Breast epithelium (tissue), 4 donors: ENCODE data around the gene PBOV1. TPM values are rescaled to one million over a fixed set of nuclear protein-coding genes. Genes with fewer than 3 reads are reported as not detected.

Source experiments
- DNase-seq, 2 donors: peaks; one replicate each; pipeline ENCODE4 v3.0.0-alpha.2; 2019; ENCODE audit warnings: low spot score in 2 of 2
- H3K27ac ChIP-seq, 2 donors: fragments of 200-600 bp; sonication (generic) in 1 of 2; one replicate each; pipeline ENCODE4 v1.5.1; 2016 to 2019; ENCODE audit warnings: mild to moderate bottlenecking in 1 of 2
- H3K27me3 ChIP-seq, 2 donors: fragments of 200-600 bp; sonication (generic) in 1 of 2; one replicate each; pipeline versions ENCODE4 v1.5.1 to v1.6.0; 2017 to 2019; ENCODE audit warnings: control low read depth in 1 of 2, mild to moderate bottlenecking in 1 of 2
- H3K36me3 ChIP-seq: fragments of 200-600 bp; one replicate; pipeline ENCODE4 v1.5.1; 2019
- H3K4me1 ChIP-seq, 2 donors: fragments of 200-600 bp; sonication (generic); one replicate each; pipeline ENCODE4 v1.5.1; 2016 to 2019; ENCODE audit warnings: control low read depth in 1 of 2
- H3K4me3 ChIP-seq, 3 donors: fragments of 200-600 bp; sonication (generic); 1 replicate in 2 of 3; 2 replicates in 1 of 3; pipeline ENCODE4 v1.5.1; 2016 to 2019; ENCODE audit warnings: mild to moderate bottlenecking in 3 of 3, moderate library complexity in 2 of 3
- H3K9me3 ChIP-seq, 2 donors: fragments of 200-600 bp; sonication (generic) in 1 of 2; one replicate each; pipeline ENCODE4 v1.5.1; 2016 to 2019; ENCODE audit warnings: control low read depth in 1 of 2
- POLR2A ChIP-seq: fragments of 450-650 bp; IDR thresholded peaks from one replicate; pipeline ENCODE4 v1.6.1; 2016; ENCODE audit warnings: antibody characterized with exemption, mild to moderate bottlenecking, moderate library complexity
- POLR2AphosphoS5 ChIP-seq, 3 donors: sonication (generic); formaldehyde crosslinking; IDR thresholded peaks; one replicate each; pipeline ENCODE4 v1.6.1; 2017; ENCODE audit warnings: antibody characterized with exemption in 3 of 3
- intact Hi-C: fragments of 100-400 bp; cut with DNase I; formaldehyde crosslinking; loops from one replicate; pipeline ENCODE4 v1.15.1; 2023; ENCODE audit warnings: low total_unique reads
- total RNA-seq, 3 donors: library from RNA; depleted of rRNA; stranded (reverse); fragments of >200 nt; gene quantifications; one replicate each; pipeline ENCODE4 v1.1.0, GENCODE V29; 2016
- TF ChIP-seq, protein P1 (sequence below), 3 donors: fragments of 450-650 bp; IDR thresholded peaks; one replicate each; pipeline ENCODE4 v1.5.1; 2016 to 2017; ENCODE audit warnings: antibody characterized with exemption in 3 of 3, mild to moderate bottlenecking in 3 of 3, moderate library complexity in 3 of 3

PBOV1 gene
- total RNA-seq, 3 donors from 2014 or later: not detected

DNA sequence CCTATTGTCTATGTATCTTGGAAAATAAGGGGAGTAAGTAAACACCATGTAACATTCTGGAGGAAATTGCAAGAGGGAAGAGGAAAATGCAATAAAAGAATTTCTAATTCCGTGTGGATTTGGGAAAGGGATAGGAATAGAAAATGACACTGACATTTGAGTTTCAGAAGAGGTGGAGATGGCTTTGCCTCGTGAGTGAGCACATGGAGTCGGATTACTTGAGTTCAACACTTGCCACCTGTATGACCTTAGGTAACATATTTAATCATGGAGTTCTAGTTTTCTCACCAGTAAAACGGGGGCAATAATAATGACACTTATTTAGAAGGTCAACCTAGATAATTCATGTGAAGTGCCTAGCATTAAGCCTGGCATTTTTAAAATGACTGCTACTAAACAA lies 10.8 kb upstream of the PBOV1 start:
- H3K4me1 ChIP-seq: no peaks in the 10 kb centered on the region
- no peaks in the 10 kb centered on the region for H3K27me3 ChIP-seq
- H3K36me3 ChIP-seq: no peaks in the 10 kb centered on the region
- H3K27ac ChIP-seq: no peak overlapping the region
- H3K4me3 ChIP-seq: no peak overlapping the region
- TF ChIP-seq POLR2A: no peak
- no peak for DNase-seq
- intact Hi-C loops: no loop called here
- no peaks in the 10 kb centered on the region for H3K9me3 ChIP-seq

DNA sequence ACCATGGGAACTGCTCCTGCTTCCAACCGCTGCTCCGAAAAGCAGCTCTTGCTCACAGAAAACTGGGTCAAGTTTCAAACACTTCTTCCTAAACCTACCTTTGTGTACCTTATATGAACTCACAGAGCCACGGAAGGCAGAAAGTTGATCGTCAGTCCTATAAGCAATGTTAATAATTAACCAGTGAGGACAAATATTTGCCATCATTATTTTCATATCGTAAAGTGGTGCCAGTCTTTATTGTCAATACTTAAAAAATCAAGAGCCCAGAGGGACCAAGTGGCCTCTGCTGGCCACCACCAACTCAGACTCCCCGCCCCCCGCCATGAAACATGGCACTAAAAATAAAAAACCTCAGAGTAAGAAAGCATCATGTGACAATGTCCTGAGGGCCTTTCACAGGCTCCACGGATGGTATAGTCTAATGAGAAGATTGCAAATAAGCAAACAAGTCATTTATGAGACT lies 9.1 kb upstream of the PBOV1 start:
- no peak overlapping the region for H3K4me3 ChIP-seq
- no peaks in the 10 kb centered on the region for H3K36me3 ChIP-seq
- peak; percentile 27 to 62 for DNase-seq
- TF ChIP-seq POLR2AphosphoS5 (IDR thresholded peaks at IDR 0.05) (no peak), POLR2A (no peak)
- TF ChIP-seq, protein P1, sequence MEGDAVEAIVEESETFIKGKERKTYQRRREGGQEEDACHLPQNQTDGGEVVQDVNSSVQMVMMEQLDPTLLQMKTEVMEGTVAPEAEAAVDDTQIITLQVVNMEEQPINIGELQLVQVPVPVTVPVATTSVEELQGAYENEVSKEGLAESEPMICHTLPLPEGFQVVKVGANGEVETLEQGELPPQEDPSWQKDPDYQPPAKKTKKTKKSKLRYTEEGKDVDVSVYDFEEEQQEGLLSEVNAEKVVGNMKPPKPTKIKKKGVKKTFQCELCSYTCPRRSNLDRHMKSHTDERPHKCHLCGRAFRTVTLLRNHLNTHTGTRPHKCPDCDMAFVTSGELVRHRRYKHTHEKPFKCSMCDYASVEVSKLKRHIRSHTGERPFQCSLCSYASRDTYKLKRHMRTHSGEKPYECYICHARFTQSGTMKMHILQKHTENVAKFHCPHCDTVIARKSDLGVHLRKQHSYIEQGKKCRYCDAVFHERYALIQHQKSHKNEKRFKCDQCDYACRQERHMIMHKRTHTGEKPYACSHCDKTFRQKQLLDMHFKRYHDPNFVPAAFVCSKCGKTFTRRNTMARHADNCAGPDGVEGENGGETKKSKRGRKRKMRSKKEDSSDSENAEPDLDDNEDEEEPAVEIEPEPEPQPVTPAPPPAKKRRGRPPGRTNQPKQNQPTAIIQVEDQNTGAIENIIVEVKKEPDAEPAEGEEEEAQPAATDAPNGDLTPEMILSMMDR (IDR thresholded peaks at IDR 0.05): no peak
- H3K27me3 ChIP-seq: no peaks in the 10 kb centered on the region
- H3K27ac ChIP-seq: peak overlapping the region; percentile 34 to 74
- no peaks in the 10 kb centered on the region for H3K9me3 ChIP-seq
- H3K4me1 ChIP-seq: no peaks in the 10 kb centered on the region
- intact Hi-C loops: no loop called here

DNA sequence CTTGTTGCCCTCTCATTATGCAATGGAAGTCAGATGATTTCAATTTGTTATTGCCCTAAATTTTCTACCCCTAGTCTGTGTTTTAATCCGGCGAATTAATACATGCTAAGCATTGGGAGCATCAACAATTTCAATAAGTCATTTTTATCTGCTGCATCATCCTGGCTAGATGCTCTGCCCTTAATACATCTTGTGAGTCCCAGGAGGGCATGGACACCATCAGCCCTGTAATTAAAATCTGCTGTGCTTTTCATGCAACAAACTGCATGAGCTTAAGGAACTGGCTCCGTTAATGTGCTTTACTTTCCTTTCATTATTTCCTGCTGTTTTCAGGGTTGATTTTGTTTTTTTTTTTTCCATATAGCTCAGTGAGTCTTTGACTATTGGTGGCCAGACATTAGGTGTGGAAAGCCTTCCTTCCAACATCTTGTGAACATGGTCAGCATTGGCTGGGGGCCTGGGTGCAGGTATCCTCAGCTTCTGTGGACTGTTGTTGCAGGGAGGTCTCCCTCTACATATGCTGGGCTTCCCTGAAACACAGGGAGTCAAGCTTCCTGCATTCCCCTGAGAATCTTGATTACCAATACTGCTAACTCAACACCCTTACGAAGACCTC lies 8.5 kb upstream of the PBOV1 start:
- peak overlapping the region in 1 of 2 donors; percentile 35 for H3K27ac ChIP-seq
- H3K4me1 ChIP-seq: no peaks in the 10 kb centered on the region
- H3K27me3 ChIP-seq: no peaks in the 10 kb centered on the region
- no peaks in the 10 kb centered on the region for H3K36me3 ChIP-seq
- H3K4me3 ChIP-seq: no peak overlapping the region
- TF ChIP-seq, protein P1 (IDR thresholded peaks at IDR 0.05): no peak
- no peak for TF ChIP-seq POLR2A
- no peak for TF ChIP-seq POLR2AphosphoS5 (IDR thresholded peaks at IDR 0.05)
- intact Hi-C loops: no loop called here
- H3K9me3 ChIP-seq: no peaks in the 10 kb centered on the region
- no peak for DNase-seq

DNA sequence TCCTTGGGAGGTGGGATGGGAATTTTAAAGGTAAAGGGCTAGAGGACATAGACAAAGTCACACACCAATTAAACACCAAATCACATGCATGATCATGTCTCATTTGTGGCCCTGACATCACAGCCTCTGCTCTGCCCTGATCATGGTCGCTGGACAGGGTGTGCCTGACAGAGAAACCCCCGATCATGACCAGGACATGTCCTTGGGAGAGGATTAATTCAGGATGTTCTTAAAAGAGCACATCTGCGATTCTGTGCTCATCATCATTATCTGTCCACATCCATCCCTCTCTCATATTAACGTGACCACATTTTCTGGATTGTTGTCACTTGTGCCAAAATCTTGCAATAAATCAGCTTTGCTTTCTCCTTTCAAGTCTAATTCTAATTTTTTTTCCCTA lies 7.7 kb upstream of the PBOV1 start:
- H3K4me1 ChIP-seq: no peaks in the 10 kb centered on the region
- intact Hi-C loops: no loop called here
- H3K4me3 ChIP-seq: no peak overlapping the region
- DNase-seq: no peak
- H3K36me3 ChIP-seq: no peaks in the 10 kb centered on the region
- no peaks in the 10 kb centered on the region for H3K9me3 ChIP-seq
- H3K27ac ChIP-seq: no peak overlapping the region
- H3K27me3 ChIP-seq: no peaks in the 10 kb centered on the region
- TF ChIP-seq POLR2A: no peak
- TF ChIP-seq, protein P1 (IDR thresholded peaks at IDR 0.05): no peak
- TF ChIP-seq POLR2AphosphoS5 (IDR thresholded peaks at IDR 0.05): no peak

DNA sequence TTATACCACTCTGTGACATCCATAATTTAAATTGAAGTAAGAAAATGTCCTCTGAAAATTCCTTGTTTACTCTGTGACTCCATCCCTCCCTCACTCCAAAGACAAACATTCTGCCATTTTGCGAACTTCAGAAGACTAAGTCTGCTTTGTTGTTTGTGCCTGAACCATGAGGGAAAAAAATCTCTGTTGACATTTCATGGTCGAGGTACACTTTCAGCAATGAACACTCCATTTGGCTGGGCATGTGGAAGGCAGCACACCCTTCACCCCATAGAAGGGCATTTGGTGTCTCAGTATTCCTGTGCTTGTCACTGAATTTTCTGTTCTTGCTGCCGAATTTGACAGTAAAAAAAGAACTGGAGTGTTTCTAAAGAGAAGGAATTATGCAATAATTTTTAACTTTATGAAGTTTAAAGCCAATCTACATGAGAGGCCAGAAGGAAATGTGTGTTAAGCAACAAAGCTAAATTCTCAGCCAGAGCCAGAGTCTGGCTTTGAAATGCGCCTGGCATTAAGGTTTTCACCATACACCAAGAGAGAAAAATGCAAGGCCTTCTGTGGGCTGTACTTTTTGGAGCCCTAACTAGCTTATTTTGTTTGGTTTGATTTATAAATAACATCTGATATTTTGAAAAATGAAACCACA lies 4.7 kb upstream of the PBOV1 start:
- Histone ChIP-seq H3K36me3 (no peaks in the 10 kb centered on the region), H3K4me1 (no peaks in the 10 kb centered on the region), H3K4me3 (no peak overlapping the region), H3K9me3 (no peaks in the 10 kb centered on the region), H3K27me3 (no peaks in the 10 kb centered on the region), H3K27ac (no peak overlapping the region)
- no peak for DNase-seq
- intact Hi-C loops: loop anchor here (1.0 kb wide), 1 partner anchor 13 kb away; no protein-coding TSS in a partner anchor
- TF ChIP-seq POLR2AphosphoS5 (IDR thresholded peaks at IDR 0.05) (no peak), POLR2A (no peak)
- TF ChIP-seq, protein P1 (IDR thresholded peaks at IDR 0.05): no peak
